ENCODE data around the gene COL4A2.

The COL4A2 gene

GRCh38 chr13:110290153-110290552 lies 16.9 kb upstream of the COL4A2 start:
- Histone ChIP-seq H3K36me3 (ENCODE audit: insufficient read depth, low read length) (peaks cover 5% of the 10 kb centered on the region; the same call in 1 of the 2 replicates), H3K4me1 (ENCODE audit: control insufficient read depth, insufficient read depth, low read length, unreplicated experiment) (no peaks in the 10 kb centered on the region), H3K27ac (ENCODE audit: low read depth, low read length) (no peak overlapping the region), H3K4me3 (ENCODE audit: low read depth, low read length) (no peak overlapping the region), H3K27me3 (ENCODE audit: insufficient read depth, low read length) (no peaks in the 10 kb centered on the region), H2AFZ (ENCODE audit: low read length, unreplicated experiment) (no peak overlapping the region), H3K79me2 (ENCODE audit: control insufficient read depth, insufficient read depth, low read length, unreplicated experiment) (peaks cover 50% of the 10 kb centered on the region)

DNA sequence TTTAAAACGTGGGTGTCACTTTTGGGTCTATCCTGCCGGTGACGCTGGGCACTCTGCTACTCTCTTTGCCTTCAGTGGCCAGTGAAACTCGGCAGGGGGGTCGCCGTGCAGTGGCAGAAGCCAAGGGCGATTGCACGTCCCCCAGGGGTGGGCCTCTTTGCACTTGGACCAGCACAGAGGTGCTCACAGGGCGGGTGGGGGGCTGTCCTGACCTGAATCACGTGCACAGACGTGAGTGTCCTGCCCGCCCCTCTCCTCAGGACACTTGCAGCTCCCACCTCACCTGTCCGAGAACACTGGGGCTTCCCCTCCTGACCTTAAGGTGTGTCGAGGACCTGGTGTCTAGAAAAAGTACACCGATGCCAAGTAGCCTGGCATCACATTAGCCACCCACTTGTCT lies 16.3 kb upstream of the COL4A2 start:
- H3K36me3 ChIP-seq (ENCODE audit: insufficient read depth, low read length) = peaks cover 5% of the 10 kb centered on the region; the same call in 1 of the 2 replicates
- no peak overlapping the region for H3K27ac ChIP-seq (ENCODE audit: low read depth, low read length)
- peaks cover 51% of the 10 kb centered on the region for H3K79me2 ChIP-seq (ENCODE audit: control insufficient read depth, insufficient read depth, low read length, unreplicated experiment)
- no peaks in the 10 kb centered on the region for H3K27me3 ChIP-seq (ENCODE audit: insufficient read depth, low read length)
- no peak overlapping the region for H3K4me3 ChIP-seq (ENCODE audit: low read depth, low read length)
- H2AFZ ChIP-seq (ENCODE audit: low read length, unreplicated experiment) = no peak overlapping the region
- H3K4me1 ChIP-seq (ENCODE audit: control insufficient read depth, insufficient read depth, low read length, unreplicated experiment) = no peaks in the 10 kb centered on the region

DNA sequence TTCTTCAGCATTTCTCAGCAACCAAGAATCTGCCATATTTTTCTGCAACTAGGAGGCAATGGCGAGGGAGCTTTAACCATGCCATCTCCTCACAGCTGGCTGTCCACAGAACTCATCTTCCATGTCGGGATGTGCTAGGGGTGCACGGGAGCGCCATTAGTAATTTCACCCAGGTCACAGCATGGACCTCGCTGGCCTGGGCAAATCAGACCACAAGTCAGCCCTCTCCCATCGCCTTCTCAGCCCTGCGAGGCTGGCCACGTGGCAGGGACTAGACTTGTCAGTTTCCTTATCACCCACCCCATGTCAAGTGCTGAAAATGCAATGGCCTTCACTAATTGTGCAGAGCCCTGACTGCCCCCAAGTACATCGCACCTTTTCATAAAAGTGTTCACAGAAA lies 15.8 kb upstream of the COL4A2 start:
- Histone ChIP-seq H2AFZ (ENCODE audit: low read length, unreplicated experiment) (no peak overlapping the region), H3K79me2 (ENCODE audit: control insufficient read depth, insufficient read depth, low read length, unreplicated experiment) (peaks cover 55% of the 10 kb centered on the region), H3K36me3 (ENCODE audit: insufficient read depth, low read length) (peaks cover 5% of the 10 kb centered on the region; the same call in 1 of the 2 replicates), H3K4me3 (ENCODE audit: low read depth, low read length) (no peak overlapping the region), H3K27me3 (ENCODE audit: insufficient read depth, low read length) (no peaks in the 10 kb centered on the region), H3K4me1 (ENCODE audit: control insufficient read depth, insufficient read depth, low read length, unreplicated experiment) (no peaks in the 10 kb centered on the region), H3K27ac (ENCODE audit: low read depth, low read length) (no peak overlapping the region)

DNA sequence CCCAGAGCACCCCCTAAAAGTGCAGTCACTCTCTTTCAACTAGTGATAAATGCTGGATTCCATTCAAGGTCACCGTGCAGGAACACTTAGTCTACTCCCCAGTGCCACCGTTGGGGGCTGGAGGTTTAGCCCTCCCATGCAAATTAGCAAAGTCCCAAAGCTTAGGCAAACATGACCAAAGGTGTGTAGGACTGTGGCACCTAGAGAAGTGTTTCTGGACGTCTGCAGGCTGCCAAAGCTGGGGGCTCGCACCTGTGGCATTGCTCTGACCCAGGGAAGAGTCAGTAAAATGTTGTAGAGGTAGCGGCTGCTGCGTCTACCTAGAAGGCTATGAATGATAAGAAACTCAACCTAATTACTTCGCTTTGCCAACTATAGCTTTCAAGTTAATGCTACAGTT lies 14.0 kb upstream of the COL4A2 start:
- Histone ChIP-seq H3K36me3 (ENCODE audit: insufficient read depth, low read length) (peaks cover 5% of the 10 kb centered on the region; the same call in 1 of the 2 replicates), H2AFZ (ENCODE audit: low read length, unreplicated experiment) (no peak overlapping the region), H3K27ac (ENCODE audit: low read depth, low read length) (no peak overlapping the region), H3K27me3 (ENCODE audit: insufficient read depth, low read length) (no peaks in the 10 kb centered on the region), H3K79me2 (ENCODE audit: control insufficient read depth, insufficient read depth, low read length, unreplicated experiment) (peaks cover 66% of the 10 kb centered on the region), H3K4me3 (ENCODE audit: low read depth, low read length) (no peak overlapping the region), H3K4me1 (ENCODE audit: control insufficient read depth, insufficient read depth, low read length, unreplicated experiment) (no peaks in the 10 kb centered on the region)

- no peak overlapping the region for H3K27ac ChIP-seq (ENCODE audit: low read depth, low read length)
- no peaks in the 10 kb centered on the region for H3K27me3 ChIP-seq (ENCODE audit: insufficient read depth, low read length)
These were observed 13.4 kb upstream of the COL4A2 start for GRCh38 chr13:110293649-110294048.

GRCh38 chr13:110294146-110294545 lies 12.9 kb upstream of the COL4A2 start:
- H3K4me1 ChIP-seq (ENCODE audit: control insufficient read depth, insufficient read depth, low read length, unreplicated experiment) = no peaks in the 10 kb centered on the region
- no peaks in the 10 kb centered on the region for H3K27me3 ChIP-seq (ENCODE audit: insufficient read depth, low read length)
- no peak overlapping the region for H3K27ac ChIP-seq (ENCODE audit: low read depth, low read length)
- peaks cover 3% of the 10 kb centered on the region; the same call in 1 of the 2 replicates for H3K36me3 ChIP-seq (ENCODE audit: insufficient read depth, low read length)
- peaks cover 77% of the 10 kb centered on the region for H3K79me2 ChIP-seq (ENCODE audit: control insufficient read depth, insufficient read depth, low read length, unreplicated experiment)
- no peak overlapping the region for H3K4me3 ChIP-seq (ENCODE audit: low read depth, low read length)
- no peak overlapping the region for H2AFZ ChIP-seq (ENCODE audit: low read length, unreplicated experiment)

More at GRCh38 chr13:110293649-110294048, 13.4 kb upstream of the COL4A2 start:
- Histone ChIP-seq H3K79me2 (ENCODE audit: control insufficient read depth, insufficient read depth, low read length, unreplicated experiment) (peaks cover 72% of the 10 kb centered on the region), H2AFZ (ENCODE audit: low read length, unreplicated experiment) (no peak overlapping the region), H3K4me1 (ENCODE audit: control insufficient read depth, insufficient read depth, low read length, unreplicated experiment) (no peaks in the 10 kb centered on the region), H3K4me3 (ENCODE audit: low read depth, low read length) (no peak overlapping the region), H3K36me3 (ENCODE audit: insufficient read depth, low read length) (peaks cover 5% of the 10 kb centered on the region; the same call in 1 of the 2 replicates)

DNA sequence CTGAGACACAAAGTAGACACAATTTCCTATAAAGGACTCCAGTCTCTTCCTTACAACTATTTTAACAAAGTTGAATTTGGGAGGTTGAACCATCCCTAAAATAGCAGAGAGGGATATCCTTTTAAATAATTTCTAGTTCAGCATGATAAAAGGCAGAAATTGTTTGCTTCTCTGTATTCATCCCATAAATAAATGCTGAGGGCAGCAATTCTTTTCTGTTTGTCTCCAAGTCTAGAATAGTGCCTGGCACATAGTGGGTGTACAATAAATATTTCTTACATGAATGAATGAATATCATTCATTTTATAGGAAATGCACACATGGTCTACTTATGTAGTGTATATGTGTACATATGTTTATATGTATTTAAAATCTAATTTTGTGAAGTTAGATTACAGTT lies 12.5 kb upstream of the COL4A2 start:
- no peaks in the 10 kb centered on the region for H3K4me1 ChIP-seq (ENCODE audit: control insufficient read depth, insufficient read depth, low read length, unreplicated experiment)
- H3K4me3 ChIP-seq (ENCODE audit: low read depth, low read length) = no peak overlapping the region
- no peak overlapping the region for H2AFZ ChIP-seq (ENCODE audit: low read length, unreplicated experiment)
- no peak overlapping the region for H3K27ac ChIP-seq (ENCODE audit: low read depth, low read length)
- H3K79me2 ChIP-seq (ENCODE audit: control insufficient read depth, insufficient read depth, low read length, unreplicated experiment) = peaks cover 81% of the 10 kb centered on the region
- H3K27me3 ChIP-seq (ENCODE audit: insufficient read depth, low read length) = no peaks in the 10 kb centered on the region
- H3K36me3 ChIP-seq (ENCODE audit: insufficient read depth, low read length) = peaks cover 3% of the 10 kb centered on the region; the same call in 1 of the 2 replicates

DNA sequence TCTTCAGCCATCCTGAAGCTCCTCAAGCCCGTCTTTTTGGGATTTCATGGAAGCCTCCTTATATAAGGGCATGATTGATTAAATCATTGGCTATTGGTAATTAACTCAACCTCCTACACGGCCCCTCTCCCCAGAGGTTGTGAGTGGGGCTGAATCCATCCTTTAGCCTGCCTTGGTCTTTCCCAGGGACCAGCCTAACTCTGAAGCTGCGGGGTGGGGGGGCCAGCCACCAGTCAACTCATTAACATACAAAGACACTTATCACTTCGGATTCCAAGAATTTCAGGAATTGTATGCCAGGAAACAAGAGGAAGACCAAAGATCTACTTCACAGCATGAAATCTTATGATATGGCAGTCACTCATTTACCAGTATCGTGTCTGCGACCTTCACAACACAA lies 10.1 kb upstream of the COL4A2 start:
- H3K4me3 ChIP-seq (ENCODE audit: low read depth, low read length) = no peak overlapping the region
- H2AFZ ChIP-seq (ENCODE audit: low read length, unreplicated experiment) = no peak overlapping the region
- peaks cover 18% of the 10 kb centered on the region for H3K4me1 ChIP-seq (ENCODE audit: control insufficient read depth, insufficient read depth, low read length, unreplicated experiment)
- H3K27ac ChIP-seq (ENCODE audit: low read depth, low read length) = no peak overlapping the region
- H3K79me2 ChIP-seq (ENCODE audit: control insufficient read depth, insufficient read depth, low read length, unreplicated experiment) = peaks cover 88% of the 10 kb centered on the region
- no peaks in the 10 kb centered on the region for H3K27me3 ChIP-seq (ENCODE audit: insufficient read depth, low read length)
- 0 out of 2 replicates have a peak, but pooled peaks cover 3% of the 10 kb centered on the region for H3K36me3 ChIP-seq (ENCODE audit: insufficient read depth, low read length)

GRCh38 chr13:110297766-110298504 lies 9.1 kb upstream of the COL4A2 start:
- peaks cover 88% of the 10 kb centered on the region for H3K79me2 ChIP-seq (ENCODE audit: control insufficient read depth, insufficient read depth, low read length, unreplicated experiment)
- H3K27me3 ChIP-seq (ENCODE audit: insufficient read depth, low read length) = no peaks in the 10 kb centered on the region
- H3K27ac ChIP-seq (ENCODE audit: low read depth, low read length) = no peak overlapping the region
- peaks cover 23% of the 10 kb centered on the region for H3K4me1 ChIP-seq (ENCODE audit: control insufficient read depth, insufficient read depth, low read length, unreplicated experiment)
- H3K4me3 ChIP-seq (ENCODE audit: low read depth, low read length) = no peak overlapping the region
- H2AFZ ChIP-seq (ENCODE audit: low read length, unreplicated experiment) = no peak overlapping the region
- peaks cover 2% of the 10 kb centered on the region; the same call in 1 of the 2 replicates for H3K36me3 ChIP-seq (ENCODE audit: insufficient read depth, low read length)

DNA sequence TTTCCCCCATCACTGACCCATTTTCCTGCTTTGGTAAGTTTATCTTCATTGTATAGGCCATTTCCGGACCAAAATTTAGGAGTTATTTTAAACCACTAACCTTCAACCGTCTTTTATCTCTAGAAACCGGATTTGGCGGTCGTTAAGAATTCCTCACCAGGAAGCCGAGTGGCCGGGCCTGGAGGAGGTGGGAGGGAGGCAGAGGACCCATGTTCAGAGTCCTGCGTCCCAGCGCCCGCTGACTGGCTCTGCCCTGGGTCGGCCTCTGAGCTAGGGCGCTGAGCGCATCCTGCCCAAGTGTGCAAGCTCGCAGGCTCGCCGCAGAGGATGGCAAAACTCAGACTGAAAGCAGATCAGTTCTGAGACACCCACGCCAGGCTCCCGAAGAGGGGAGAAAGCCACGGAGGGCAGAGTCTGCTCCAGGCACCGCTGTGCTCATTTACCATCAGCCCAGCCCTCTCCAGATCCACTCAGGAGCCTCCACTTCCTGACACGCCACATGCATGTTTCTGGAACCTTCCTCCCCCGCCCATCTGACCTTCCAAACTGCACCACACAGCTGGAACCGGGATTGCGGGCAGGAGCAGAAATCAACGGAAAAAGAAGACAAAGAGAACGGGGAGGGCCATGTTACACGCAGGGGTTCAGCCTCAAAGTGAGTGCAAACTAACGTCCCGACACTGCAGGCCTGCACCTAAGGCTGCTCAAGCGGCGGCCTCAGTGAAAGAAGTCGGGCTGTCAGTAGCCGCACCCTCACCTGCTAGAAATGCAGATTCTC lies 8.4 kb upstream of the COL4A2 start:
- Histone ChIP-seq H3K4me1 (ENCODE audit: control insufficient read depth, insufficient read depth, low read length, unreplicated experiment) (peaks cover 30% of the 10 kb centered on the region), H3K36me3 (ENCODE audit: insufficient read depth, low read length) (peaks cover 9% of the 10 kb centered on the region; the same call in 1 of the 2 replicates), H3K27me3 (ENCODE audit: insufficient read depth, low read length) (no peaks in the 10 kb centered on the region), H3K27ac (ENCODE audit: low read depth, low read length) (no peak overlapping the region), H3K79me2 (ENCODE audit: control insufficient read depth, insufficient read depth, low read length, unreplicated experiment) (peaks cover 90% of the 10 kb centered on the region), H2AFZ (ENCODE audit: low read length, unreplicated experiment) (no peak overlapping the region), H3K4me3 (ENCODE audit: low read depth, low read length) (no peak overlapping the region)

All from ACC112 (cell line).